ENCODE results near the gene SEC23A.

- TF ChIP-seq RFX5 (IDR thresholded peaks at IDR 0.05; ENCODE audit: borderline replicate concordance, low read depth, low read length): no peak
- no peak for TF ChIP-seq SRF (IDR thresholded peaks at IDR 0.05; ENCODE audit: low read depth, low read length)
These were observed 97.8 kb downstream of the SEC23A start for GRCh38 chr14:39005044-39005880.

Data from H1 (cell line).